NCI-H510A treated with DMSO at 0.1 percent for 48 hours (cell line): ENCODE results near the gene PCDHGA5.
"Not testable (repeated sequence)": the region's sequence is repeated elsewhere in the genome, so short reads cannot be mapped to it uniquely, and the experiment has no call there.

Experiments used
- DNase-seq: peaks from one replicate; lab custom pipeline; 2025; lab: John Stamatoyannopoulos, UW

The PCDHGA5 gene

DNA sequence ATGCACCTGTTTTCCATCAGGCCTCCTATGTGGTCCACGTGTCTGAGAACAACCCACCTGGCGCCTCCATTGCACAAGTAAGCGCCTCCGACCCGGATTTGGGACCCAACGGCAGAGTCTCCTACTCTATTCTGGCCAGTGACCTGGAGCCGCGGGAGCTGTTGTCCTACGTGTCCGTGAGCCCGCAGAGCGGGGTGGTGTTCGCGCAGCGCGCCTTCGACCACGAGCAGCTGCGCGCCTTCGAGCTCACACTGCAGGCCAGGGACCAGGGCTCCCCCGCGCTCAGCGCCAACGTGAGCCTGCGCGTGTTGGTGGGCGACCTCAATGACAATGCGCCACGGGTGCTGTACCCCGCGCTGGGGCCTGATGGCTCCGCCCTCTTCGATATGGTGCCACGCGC is 12.4 kb upstream of the PCDHGA5 start:
- DNase-seq = no peak

DNA sequence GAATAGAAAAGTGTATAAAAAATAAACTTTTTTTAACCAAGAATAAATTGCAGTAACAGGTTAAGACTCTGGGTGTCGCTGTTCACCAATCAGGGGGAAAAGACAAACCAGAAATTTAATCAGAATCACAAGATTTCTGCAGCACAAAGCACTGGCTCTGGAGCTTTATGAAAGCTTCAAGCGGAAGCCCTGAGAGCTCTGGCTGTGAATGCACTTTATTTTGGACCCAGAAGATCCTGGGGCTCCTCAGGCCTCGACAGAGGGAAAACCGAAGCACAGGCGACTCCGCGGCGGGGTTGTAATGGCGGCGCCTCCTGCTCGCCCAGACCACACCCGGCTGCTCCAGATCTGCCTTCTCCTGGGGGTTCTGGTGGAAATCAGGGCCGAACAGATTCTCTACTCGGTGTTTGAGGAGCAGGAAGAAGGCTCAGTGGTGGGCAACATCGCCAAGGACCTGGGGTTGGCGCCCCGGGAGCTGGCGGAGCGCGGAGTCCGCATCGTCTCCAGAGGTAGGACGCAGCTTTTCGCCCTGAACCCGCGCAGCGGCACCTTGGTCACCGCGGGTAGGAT is 9.0 kb upstream of the PCDHGA5 start, which contains the start of gene PCDHGA4:
TSS of gene PCDHGA4 (plus strand) at position 122 of the 570 bp plus-strand sequence. CDS start at position 209, 87 bp downstream.
- DNase-seq = no peak

- DNase-seq = no peak
These were observed 8.3 kb upstream of the PCDHGA5 start for GRCh38 chr5:141355641-141356040.

DNA sequence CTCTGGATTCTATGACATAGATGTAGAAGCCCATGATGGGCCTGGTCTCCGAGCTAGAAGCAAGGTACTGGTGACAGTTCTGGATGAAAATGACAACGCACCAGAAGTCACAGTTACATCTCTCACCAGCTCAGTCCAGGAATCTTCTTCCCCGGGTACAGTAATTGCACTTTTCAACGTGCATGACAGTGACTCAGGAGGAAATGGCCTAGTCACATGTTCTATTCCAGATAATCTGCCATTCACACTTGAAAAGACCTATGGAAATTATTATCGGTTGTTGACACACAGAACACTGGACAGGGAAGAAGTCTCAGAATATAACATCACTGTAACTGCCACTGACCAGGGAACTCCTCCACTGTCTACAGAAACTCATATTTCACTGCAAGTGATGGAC is 7.8 kb upstream of the PCDHGA5 start:
- no peak for DNase-seq

DNA sequence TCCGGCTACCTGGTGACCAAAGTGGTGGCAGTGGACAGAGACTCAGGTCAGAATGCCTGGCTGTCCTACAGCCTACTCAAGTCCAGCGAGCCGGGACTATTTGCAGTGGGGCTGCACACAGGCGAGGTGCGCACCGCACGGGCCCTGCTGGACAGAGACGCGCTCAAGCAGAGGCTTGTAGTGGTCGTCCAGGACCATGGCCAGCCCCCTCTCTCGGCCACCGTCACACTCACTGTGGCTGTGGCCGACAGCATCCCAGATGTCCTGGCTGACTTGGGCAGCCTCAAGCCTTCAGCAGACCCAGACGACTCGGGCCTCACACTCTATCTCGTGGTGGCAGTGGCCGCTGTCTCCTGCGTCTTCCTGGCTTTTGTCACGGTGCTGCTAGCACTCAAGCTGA is 7.0 kb upstream of the PCDHGA5 start:
- DNase-seq = no peak

DNA sequence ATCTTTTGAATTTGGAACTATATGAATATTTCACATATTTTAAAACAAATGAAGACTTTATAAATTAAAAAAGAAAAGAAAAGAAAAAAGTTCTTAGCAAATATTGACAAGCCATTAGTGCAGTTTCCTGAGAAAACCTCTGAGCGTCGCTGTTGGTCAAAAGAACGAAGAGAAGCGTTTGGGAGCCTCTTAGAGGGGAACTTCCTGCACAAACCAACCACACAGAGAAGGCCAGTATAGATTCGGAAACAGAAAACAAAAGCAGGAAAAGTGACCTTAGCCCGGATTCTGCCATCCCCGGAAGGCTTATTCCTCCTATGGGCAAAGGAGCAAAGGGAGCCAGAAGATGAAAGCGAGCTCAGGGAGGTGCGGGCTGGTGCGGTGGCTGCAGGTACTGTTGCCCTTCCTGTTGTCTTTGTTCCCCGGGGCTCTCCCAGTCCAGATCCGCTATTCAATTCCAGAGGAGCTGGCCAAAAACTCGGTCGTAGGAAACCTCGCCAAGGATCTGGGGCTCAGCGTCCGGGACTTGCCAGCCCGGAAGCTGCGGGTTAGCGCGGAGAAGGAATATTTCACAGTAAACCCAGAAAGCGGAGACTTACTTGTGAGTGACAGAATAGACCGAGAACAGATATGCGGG is 4.1 kb upstream of the PCDHGA5 start, which contains the start of gene PCDHGB2:
TSS of gene PCDHGB2 (plus strand) at position 205 of the 637 bp plus-strand sequence. CDS start at position 347, 142 bp downstream.
- no peak for DNase-seq

- DNase-seq = no peak
These were observed 3.3 kb upstream of the PCDHGA5 start for GRCh38 chr5:141360685-141361084.

- no peak for DNase-seq
These were observed 1.2 kb upstream of the PCDHGA5 start for GRCh38 chr5:141362719-141363118.

GRCh38 chr5:141366016-141366896 is 2.3 kb downstream of the PCDHGA5 start:
- no peak for DNase-seq

- no peak for DNase-seq
These were observed 6.3 kb downstream of the PCDHGA5 start, which contains the start of gene PCDHGB3 for GRCh38 chr5:141369994-141370848. PCDHGB3 (plus strand) TSS chr5:141370242; CDS start chr5:141370395, 153 bp downstream.

- DNase-seq = no peak
These were observed 7.9 kb downstream of the PCDHGA5 start for GRCh38 chr5:141371572-141372475.

DNA sequence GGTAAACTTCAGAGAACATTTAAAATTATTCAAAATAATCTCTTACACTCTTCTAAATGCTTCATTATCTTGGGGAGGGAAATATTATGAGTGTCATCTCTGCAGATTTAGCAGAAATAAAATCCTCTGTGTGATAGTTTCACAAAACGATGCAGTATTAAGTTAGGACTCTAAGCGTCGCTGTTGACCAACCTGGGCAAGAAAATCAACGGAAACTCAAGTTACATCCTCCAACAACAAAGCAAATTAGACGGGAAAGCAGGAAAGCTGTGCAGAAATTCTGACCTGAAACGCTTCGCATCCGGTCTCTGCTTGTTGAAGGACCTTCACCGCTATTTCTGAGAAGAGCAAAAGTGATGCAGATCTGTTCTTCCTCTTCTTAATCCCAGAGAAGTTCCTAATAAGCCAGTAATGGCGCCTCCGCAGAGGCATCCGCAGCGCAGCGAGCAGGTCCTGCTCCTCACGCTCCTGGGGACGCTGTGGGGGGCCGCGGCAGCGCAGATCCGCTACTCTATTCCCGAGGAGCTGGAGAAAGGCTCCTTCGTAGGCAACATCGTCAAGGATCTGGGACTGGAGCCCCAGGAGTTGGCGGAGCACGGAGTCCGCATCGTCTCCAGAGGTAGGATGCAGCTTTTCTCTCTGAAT is 9.8 kb downstream of the PCDHGA5 start, which contains the start of gene PCDHGA6:
TSS of gene PCDHGA6 (plus strand) at position 219 of the 645 bp plus-strand sequence. CDS start at position 412, 193 bp downstream.
- DNase-seq = no peak

- DNase-seq = no peak
These were observed 10.7 kb downstream of the PCDHGA5 start for GRCh38 chr5:141374627-141375026.

- DNase-seq = not testable (repeated sequence)
These were observed 11.6 kb downstream of the PCDHGA5 start for GRCh38 chr5:141375444-141376155.

DNA sequence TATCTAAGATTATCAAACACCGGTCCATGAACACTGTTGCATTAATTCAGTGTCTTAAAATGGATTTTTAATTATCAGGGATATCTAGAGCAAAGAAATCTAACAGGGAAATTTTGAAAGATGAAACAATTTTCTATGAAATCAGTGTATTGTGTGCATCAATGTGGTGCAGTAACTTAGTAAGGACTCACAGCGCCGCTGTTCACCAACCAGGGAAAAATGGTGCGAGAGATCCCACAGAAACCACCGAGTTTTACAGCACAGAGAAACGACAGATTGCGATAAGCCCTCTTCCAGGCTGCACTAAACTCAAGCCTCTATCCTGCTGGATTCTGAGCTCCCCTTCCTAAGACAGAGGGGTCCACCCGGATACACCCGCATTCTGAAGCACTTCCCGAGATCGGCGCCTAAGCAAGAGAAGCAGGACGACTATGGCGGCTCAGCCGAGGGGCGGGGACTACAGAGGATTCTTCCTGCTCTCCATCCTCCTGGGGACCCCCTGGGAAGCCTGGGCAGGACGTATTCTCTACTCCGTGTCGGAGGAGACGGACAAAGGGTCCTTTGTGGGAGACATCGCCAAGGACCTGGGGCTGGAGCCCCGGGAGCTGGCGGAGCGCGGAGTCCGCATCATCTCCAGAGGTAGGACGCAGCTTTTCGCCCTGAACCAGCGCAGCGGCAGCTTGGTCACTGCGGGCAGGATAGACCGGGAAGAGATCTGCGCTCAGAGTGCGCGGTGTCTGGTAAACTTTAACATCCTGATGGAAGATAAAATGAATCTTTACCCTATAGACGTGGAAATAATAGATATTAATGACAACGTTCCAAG is 18.7 kb downstream of the PCDHGA5 start, which contains the start of gene PCDHGA7:
TSS of gene PCDHGA7 (plus strand) at position 274 of the 826 bp plus-strand sequence. CDS start at position 432, 158 bp downstream.
- DNase-seq = peak; percentile 24

GRCh38 chr5:141383345-141383744 is 19.4 kb downstream of the PCDHGA5 start:
- no peak for DNase-seq

GRCh38 chr5:141384471-141385267 is 20.7 kb downstream of the PCDHGA5 start:
- no peak for DNase-seq
